RWPE1 (cell line): ENCODE data around the gene LRP1B.
"Not testable (repeated sequence)": the region's sequence is repeated elsewhere in the genome, so short reads cannot be mapped to it uniquely, and the experiment has no call there.

Source experiments
- CTCF ChIA-PET: fragments of 350-600 bp; sonication (Branson Sonifier 250); formaldehyde crosslinking; extraction: SDS; loops from one replicate; lab custom pipeline; 2021; lab: Yijun Ruan, JAX
- POLR2A ChIA-PET: fragments of 400-600 bp; formaldehyde crosslinking; extraction: SDS; loops from one replicate; lab custom pipeline; 2020; ENCODE audit warnings: antibody characterized with exemption; ENCODE audit not compliant: low non-redundant PET; lab: Yijun Ruan, JAX
- DNase-seq: peaks from one replicate; pipeline ENCODE4 v3.0.0; 2012; ENCODE audit warnings: low spot score
- H3K27ac ChIP-seq: fragments of 450-650 bp; 2 replicates; pipeline ENCODE4 v1.5.1; 2017
- TF ChIP-seq, protein P1 (sequence below): fragments of 450-650 bp; conservative IDR thresholded peaks from 2 replicates; pipeline ENCODE4 v1.5.1; 2017; ENCODE audit warnings: low read depth, mild to moderate bottlenecking

LRP1B gene

DNA sequence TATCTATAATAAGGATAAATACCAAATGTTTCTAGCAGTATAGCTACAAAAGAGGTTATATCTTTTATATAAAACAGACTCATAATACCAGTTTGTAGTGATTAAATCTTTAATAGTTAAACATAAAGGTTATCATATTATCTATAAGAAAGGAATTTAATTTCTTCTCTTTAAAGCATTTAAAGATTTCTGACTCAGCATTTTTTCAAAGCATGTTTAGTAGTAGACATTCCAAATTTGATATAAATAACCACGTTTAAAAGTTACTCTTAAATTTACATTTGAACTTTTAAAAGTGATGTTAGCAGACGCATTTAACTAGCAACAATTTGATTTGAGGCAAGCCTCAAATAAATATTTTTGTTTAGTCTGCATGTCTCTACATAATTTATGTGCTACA is 1842.6 kb downstream of the LRP1B start:
- no peak overlapping the region for H3K27ac ChIP-seq
- CTCF ChIA-PET: interaction anchor here (0.6 kb wide), 1 partner anchor 225 kb away, joined by 4 read pairs; no protein-coding TSS in a partner anchor
- no peak for DNase-seq
- TF ChIP-seq, protein P1, sequence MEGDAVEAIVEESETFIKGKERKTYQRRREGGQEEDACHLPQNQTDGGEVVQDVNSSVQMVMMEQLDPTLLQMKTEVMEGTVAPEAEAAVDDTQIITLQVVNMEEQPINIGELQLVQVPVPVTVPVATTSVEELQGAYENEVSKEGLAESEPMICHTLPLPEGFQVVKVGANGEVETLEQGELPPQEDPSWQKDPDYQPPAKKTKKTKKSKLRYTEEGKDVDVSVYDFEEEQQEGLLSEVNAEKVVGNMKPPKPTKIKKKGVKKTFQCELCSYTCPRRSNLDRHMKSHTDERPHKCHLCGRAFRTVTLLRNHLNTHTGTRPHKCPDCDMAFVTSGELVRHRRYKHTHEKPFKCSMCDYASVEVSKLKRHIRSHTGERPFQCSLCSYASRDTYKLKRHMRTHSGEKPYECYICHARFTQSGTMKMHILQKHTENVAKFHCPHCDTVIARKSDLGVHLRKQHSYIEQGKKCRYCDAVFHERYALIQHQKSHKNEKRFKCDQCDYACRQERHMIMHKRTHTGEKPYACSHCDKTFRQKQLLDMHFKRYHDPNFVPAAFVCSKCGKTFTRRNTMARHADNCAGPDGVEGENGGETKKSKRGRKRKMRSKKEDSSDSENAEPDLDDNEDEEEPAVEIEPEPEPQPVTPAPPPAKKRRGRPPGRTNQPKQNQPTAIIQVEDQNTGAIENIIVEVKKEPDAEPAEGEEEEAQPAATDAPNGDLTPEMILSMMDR: no peak
- POLR2A ChIA-PET: no interaction called here

DNA sequence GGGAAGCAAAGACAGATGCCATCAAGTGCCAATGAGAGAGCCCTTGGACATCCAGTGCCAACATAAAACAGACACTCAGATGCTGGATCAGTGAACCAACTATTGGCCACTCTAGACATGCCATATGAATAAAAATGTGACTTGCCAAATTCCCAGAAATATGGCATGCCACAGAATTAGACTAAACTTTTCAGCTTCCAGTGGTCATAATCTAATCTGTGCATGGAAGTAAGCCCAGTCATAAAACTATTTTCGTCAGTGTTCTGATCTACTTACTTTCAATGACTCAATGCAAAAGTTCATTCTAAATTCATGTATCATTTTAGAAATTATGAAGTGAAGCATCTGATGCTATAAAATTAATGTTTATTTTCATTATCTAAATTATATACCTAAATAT is 1844.4 kb downstream of the LRP1B start:
- POLR2A ChIA-PET: no interaction called here
- TF ChIP-seq, protein P1: no peak
- CTCF ChIA-PET: interaction anchor here (0.5 kb wide), 1 partner anchor 67 kb away, joined by 3 read pairs; no protein-coding TSS in a partner anchor
- DNase-seq: no peak
- no peak overlapping the region for H3K27ac ChIP-seq

DNA sequence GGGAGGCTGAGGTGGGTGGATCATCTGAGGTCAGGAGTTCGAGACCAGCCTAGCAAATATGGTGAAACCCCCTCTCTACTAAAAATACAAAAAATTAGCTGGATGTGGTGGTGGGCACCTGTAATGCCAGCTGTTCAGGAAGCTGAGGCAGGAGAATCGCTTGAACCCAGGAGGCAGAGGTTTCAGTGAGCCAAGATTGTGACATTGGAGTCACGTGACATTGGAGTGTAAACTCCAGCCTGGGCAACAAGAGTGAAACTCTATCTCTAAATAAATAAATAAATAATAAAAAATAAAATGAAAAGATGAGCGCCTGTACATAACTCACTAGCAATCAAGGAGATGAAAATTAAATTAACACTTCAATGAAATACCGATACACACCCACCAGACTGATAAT is 1853.5 kb downstream of the LRP1B start:
- POLR2A ChIA-PET, H3K27ac ChIP-seq, DNase-seq, CTCF ChIA-PET: not testable (repeated sequence)

DNA sequence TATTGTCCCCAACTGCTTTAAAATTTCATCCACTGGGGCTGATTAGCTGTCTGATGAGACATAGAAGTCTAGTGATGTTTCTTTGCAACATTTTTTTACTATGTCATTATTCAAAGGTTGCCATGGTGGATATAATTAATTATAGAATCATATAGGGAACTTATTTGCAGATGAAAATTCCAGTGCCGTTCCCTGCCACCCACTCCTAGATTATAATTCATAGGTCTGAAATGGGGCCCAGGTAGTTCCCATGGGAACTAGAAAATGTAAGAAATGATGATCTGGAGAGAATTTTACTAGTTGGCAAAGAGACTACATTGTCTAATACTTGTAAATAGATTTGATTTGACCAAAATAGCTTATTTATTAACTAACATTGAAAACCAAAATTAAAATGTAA is 1854.2 kb downstream of the LRP1B start:
- H3K27ac ChIP-seq: no peak overlapping the region

DNA sequence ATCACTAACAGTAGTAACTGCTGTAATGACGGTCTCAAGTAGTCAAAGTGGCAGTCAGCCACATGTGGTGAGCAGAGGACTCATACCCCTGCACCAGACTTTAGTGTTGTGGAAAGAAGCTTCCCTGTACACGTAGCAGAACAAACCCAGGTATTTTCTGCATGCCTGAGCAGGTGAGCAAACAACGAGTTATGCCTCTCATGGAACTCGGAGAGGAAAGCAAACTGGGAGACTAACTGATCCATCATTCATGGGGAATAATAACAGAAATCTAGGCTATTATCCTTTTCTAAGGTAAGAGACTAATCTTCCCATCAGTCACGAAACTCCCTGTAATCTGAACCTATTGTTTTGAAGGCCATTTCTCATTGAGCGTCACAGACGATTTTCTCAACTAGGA is 1855.4 kb downstream of the LRP1B start:
- TF ChIP-seq, protein P1: no peak
- DNase-seq: no peak
- no peak overlapping the region for H3K27ac ChIP-seq
- POLR2A ChIA-PET: no interaction called here
- CTCF ChIA-PET: no interaction called here

More for the DNA sequence above, 1854.2 kb downstream of the LRP1B start:
- TF ChIP-seq, protein P1: no peak
- no peak for DNase-seq
- ChIA-PET CTCF (no interaction called here), POLR2A (no interaction called here)

DNA sequence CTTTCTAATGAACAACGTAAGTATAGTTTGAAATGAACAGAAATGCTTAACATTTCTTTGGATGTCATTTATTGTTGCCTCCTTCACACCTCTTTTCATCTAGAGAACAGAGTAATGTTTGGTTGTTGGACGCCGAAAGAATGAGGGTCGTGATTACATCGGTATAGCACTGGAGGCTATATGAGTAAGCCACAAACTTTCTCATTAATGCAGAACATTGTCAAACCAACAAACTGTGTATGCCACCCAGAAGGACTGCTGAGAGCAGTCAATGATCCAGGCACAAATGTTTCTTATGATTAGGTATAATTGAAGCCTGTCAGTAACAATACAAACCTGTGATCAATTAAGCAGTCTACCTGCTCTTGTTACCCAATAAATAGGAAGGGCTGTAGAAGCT is 1855.9 kb downstream of the LRP1B start:
- CTCF ChIA-PET: no interaction called here
- no peak for DNase-seq
- TF ChIP-seq, protein P1: no peak
- H3K27ac ChIP-seq: no peak overlapping the region
- POLR2A ChIA-PET: no interaction called here

DNA sequence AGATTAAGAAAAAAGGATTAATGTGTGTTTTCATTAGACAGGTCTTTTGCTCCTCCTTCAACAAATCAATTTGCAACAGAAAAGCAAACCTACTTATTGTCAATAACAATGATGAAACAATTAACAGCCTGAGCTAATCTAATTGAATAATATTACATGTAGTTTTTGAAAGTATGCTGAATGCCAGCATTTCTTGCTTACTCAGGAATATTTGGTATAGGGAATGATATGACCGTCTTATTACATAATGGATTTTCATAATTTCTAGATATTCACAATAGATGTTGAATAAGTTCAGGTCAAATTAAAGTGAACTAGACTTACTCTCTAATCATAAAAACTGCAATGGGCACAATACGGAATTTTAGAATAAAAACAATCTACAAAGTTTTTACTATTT is 1856.9 kb downstream of the LRP1B start:
- DNase-seq: no peak
- CTCF ChIA-PET: no interaction called here
- TF ChIP-seq, protein P1: no peak
- POLR2A ChIA-PET: no interaction called here
- no peak overlapping the region for H3K27ac ChIP-seq
